ENCODE results near the gene CADM2. TPM values are rescaled to one million over a fixed set of nuclear protein-coding genes. Genes with fewer than 3 reads are reported as not detected.

The CADM2 gene
- total and polyA plus RNA-seq, 2 experiments from 2014 or later = 13.3 to 47.5 TPM

DNA sequence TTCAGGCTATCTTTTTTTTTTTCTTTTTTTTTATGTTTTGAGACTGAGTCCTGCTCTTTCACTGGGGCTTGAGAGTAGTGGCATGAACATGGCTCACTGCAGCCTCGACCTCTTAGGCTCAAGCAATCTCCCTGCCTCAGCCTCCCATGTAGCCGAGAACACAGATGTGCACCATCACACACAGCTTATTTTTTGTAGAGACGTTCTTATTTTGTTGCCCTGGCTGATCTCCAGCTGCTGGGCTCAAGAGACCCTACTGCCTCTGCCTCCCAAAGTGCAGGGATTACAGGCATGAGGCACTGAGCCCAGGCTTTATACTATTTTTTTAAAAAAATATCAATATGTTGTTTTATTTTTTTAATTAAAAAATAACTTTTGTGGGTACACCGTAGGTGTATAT lies 467.3 kb downstream of the CADM2 start (continued):
- TF ChIP-seq, protein P1, sequence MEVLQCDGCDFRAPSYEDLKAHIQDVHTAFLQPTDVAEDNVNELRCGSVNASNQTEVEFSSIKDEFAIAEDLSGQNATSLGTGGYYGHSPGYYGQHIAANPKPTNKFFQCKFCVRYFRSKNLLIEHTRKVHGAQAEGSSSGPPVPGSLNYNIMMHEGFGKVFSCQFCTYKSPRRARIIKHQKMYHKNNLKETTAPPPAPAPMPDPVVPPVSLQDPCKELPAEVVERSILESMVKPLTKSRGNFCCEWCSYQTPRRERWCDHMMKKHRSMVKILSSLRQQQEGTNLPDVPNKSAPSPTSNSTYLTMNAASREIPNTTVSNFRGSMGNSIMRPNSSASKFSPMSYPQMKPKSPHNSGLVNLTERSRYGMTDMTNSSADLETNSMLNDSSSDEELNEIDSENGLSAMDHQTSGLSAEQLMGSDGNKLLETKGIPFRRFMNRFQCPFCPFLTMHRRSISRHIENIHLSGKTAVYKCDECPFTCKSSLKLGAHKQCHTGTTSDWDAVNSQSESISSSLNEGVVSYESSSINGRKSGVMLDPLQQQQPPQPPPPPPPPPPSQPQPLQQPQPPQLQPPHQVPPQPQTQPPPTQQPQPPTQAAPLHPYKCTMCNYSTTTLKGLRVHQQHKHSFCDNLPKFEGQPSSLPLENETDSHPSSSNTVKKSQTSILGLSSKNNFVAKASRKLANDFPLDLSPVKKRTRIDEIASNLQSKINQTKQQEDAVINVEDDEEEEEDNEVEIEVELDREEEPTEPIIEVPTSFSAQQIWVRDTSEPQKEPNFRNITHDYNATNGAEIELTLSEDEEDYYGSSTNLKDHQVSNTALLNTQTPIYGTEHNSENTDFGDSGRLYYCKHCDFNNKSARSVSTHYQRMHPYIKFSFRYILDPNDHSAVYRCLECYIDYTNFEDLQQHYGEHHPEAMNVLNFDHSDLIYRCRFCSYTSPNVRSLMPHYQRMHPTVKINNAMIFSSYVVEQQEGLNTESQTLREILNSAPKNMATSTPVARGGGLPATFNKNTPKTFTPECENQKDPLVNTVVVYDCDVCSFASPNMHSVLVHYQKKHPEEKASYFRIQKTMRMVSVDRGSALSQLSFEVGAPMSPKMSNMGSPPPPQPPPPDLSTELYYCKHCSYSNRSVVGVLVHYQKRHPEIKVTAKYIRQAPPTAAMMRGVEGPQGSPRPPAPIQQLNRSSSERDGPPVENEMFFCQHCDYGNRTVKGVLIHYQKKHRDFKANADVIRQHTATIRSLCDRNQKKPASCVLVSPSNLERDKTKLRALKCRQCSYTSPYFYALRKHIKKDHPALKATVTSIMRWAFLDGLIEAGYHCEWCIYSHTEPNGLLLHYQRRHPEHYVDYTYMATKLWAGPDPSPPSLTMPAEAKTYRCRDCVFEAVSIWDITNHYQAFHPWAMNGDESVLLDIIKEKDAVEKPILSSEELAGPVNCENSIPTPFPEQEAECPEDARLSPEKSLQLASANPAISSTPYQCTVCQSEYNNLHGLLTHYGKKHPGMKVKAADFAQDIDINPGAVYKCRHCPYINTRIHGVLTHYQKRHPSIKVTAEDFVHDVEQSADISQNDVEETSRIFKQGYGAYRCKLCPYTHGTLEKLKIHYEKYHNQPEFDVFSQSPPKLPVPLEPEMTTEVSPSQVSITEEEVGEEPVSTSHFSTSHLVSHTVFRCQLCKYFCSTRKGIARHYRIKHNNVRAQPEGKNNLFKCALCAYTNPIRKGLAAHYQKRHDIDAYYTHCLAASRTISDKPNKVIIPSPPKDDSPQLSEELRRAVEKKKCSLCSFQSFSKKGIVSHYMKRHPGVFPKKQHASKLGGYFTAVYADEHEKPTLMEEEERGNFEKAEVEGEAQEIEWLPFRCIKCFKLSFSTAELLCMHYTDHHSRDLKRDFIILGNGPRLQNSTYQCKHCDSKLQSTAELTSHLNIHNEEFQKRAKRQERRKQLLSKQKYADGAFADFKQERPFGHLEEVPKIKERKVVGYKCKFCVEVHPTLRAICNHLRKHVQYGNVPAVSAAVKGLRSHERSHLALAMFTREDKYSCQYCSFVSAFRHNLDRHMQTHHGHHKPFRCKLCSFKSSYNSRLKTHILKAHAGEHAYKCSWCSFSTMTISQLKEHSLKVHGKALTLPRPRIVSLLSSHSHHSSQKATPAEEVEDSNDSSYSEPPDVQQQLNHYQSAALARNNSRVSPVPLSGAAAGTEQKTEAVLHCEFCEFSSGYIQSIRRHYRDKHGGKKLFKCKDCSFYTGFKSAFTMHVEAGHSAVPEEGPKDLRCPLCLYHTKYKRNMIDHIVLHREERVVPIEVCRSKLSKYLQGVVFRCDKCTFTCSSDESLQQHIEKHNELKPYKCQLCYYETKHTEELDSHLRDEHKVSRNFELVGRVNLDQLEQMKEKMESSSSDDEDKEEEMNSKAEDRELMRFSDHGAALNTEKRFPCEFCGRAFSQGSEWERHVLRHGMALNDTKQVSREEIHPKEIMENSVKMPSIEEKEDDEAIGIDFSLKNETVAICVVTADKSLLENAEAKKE (CRISPR knock-in tag; IDR thresholded peaks at IDR 0.05) = no peak
- no peak for TF ChIP-seq CTCF (conservative IDR thresholded peaks at IDR 0.05; ENCODE audit: low read depth in 2 of 2)
- TF ChIP-seq JUNB (IDR thresholded peaks at IDR 0.05; ENCODE audit: unreplicated experiment) = no peak

DNA sequence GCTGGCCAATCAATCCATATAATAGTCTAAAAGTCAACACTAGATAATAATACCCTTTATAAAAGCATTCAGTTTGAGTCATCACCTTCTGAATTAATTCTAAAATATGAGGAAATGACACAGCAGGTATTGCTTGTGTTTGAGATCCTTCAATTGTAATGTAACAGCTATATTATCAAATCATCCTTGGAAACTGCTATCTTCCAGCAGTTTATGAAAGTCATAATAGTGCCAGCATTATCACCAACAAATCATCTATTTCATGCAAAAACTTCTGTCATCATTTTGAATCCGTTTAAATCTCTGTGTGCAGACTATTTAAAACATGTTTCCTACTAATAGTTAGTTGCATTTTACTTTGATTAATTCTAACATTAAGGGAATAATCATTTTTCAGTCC lies 468.7 kb downstream of the CADM2 start:
- no peak overlapping the region for H3K4me3 ChIP-seq
- no peaks in the 10 kb centered on the region for H3K4me1 ChIP-seq (ENCODE audit: insufficient read depth)
- H3K9me2 ChIP-seq (ENCODE audit: insufficient read depth) = no peaks in the 10 kb centered on the region
- no peaks in the 10 kb centered on the region for H3K27me3 ChIP-seq (ENCODE audit: insufficient read depth)
- Mint-ChIP-seq H3K4me3 (no peak overlapping the region), H3K9me3 (peaks cover 4% of the 10 kb centered on the region; the same call in 1 of the 3 replicates), H3K4me1 (no peaks in the 10 kb centered on the region), H3K36me3 (ENCODE audit: low read depth) (peaks cover 5% of the 10 kb centered on the region; the same call in 1 of the 3 replicates), H3K27me3 (ENCODE audit: insufficient read depth, low read depth, poor library complexity) (peaks cover 6% of the 10 kb centered on the region), H3K27ac (no peak overlapping the region)
- TF ChIP-seq NANOG (IDR thresholded peaks at IDR 0.05; ENCODE audit: borderline replicate concordance) = no peak
- no peak for TF ChIP-seq ZNF114 (CRISPR knock-in tag; IDR thresholded peaks at IDR 0.05)
- no peak for TF ChIP-seq EZH2phosphoT487 (IDR thresholded peaks at IDR 0.05; ENCODE audit: unreplicated experiment)
- TF ChIP-seq CREB1 (CRISPR knock-in tag; IDR thresholded peaks at IDR 0.05; ENCODE audit: low read depth) = no peak
- no peak for TF ChIP-seq POLR2AphosphoS5 (IDR thresholded peaks at IDR 0.05; ENCODE audit: low read depth)
- H3F3A ChIP-seq (replicated peaks; ENCODE audit: low read depth) = no peaks in the 10 kb centered on the region
- H4K20me1 ChIP-seq (replicated peaks; ENCODE audit: insufficient read depth) = no peaks in the 10 kb centered on the region
- H3K36me3 ChIP-seq (ENCODE audit: insufficient read depth) = no peaks in the 10 kb centered on the region
- ATAC-seq = no peak
- H2AFZ ChIP-seq = no peak overlapping the region
- no peaks in the 10 kb centered on the region for H3K79me2 ChIP-seq (replicated peaks; ENCODE audit: insufficient read depth)
- no peak overlapping the region for H3K4me2 ChIP-seq
- no peak overlapping the region for H3K27ac ChIP-seq (ENCODE audit: low read depth)
- no peak for DNase-seq (ENCODE audit: low spot score)
